ENCODE measurements around the gene NR1I3.

DNA sequence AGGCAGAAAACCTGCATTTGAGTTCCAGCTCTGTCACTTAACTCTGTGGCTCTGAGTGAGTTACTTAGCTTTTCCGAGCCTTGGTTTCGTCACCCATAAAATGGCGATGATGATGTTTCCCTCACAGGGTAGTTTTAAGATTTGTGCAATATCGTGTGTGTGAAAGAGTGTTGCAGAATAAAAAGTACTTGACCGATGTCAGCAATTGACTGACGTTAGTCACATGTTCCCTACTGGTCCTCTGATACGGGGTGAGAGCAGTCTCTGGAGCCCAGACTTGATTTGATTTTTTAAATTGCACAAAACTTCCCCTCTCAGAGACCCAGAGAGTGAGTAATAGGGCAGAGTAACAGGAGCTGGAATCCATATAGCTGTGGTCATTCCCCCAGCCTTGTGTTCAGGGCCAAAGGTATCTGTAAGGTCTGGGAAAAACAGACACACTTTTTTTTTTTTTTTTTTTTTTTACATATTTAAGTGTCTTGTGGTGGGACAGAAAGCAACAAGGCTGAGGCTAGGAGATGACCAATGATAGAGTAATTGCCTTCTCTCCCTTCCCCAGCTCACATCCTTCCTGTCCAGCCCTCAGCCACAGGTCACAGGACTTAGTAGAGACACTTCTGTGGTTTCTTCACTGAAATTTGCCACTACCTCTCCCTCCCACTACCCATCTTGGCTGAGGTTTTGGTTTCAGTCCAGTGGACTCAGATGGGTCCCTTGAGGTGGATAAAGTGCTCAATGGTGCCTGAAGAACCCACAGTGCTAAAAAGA, 20.9 kb downstream of the NR1I3 start:
- TF ChIP-seq EP300 (IDR thresholded peaks at IDR 0.05; ENCODE audit: low read depth), result no peak
- TF ChIP-seq, protein P1, sequence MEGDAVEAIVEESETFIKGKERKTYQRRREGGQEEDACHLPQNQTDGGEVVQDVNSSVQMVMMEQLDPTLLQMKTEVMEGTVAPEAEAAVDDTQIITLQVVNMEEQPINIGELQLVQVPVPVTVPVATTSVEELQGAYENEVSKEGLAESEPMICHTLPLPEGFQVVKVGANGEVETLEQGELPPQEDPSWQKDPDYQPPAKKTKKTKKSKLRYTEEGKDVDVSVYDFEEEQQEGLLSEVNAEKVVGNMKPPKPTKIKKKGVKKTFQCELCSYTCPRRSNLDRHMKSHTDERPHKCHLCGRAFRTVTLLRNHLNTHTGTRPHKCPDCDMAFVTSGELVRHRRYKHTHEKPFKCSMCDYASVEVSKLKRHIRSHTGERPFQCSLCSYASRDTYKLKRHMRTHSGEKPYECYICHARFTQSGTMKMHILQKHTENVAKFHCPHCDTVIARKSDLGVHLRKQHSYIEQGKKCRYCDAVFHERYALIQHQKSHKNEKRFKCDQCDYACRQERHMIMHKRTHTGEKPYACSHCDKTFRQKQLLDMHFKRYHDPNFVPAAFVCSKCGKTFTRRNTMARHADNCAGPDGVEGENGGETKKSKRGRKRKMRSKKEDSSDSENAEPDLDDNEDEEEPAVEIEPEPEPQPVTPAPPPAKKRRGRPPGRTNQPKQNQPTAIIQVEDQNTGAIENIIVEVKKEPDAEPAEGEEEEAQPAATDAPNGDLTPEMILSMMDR (IDR thresholded peaks at IDR 0.05), result no peak
